ENCODE data around the gene PTRH2.

The PTRH2 gene

DNA sequence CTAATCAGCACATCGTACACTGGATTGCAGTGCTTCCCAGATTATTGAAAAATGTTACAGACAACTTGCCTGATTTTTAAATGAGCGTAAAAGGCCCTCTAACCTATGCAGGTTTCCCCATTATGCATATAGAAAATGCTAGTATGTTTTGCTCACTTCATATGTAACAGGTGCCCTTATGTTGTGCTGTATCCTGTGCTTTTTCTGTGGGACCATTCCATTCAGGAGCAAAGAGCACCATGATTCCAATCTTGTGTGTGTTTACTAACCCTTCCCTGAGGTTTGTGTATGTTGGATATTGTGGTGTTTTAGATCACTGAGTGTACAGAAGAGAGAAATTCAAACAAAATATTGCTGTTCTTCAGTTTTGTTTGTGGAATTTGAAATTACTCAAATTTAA, 12.9 kb downstream of the PTRH2 start:
- H3K4me3 ChIP-seq (replicated peaks; ENCODE audit: low read depth, low read length) = no peak overlapping the region
- H3K27me3 ChIP-seq (replicated peaks; ENCODE audit: control insufficient read depth, insufficient read depth, low read length) = no peaks in the 10 kb centered on the region
- no peak for TF ChIP-seq CTCF (IDR thresholded peaks at IDR 0.05; ENCODE audit: insufficient read depth, low read length, poor library complexity, severe bottlenecking)
- H3K36me3 ChIP-seq (ENCODE audit: control insufficient read depth, insufficient read depth, low read length) = peaks cover 18% of the 10 kb centered on the region
- no peak for DNase-seq (ENCODE audit: extremely low read depth, insufficient read length)

GRCh38 chr17:59693582-59693981, 13.6 kb downstream of the PTRH2 start:
- peaks cover 17% of the 10 kb centered on the region for H3K36me3 ChIP-seq (ENCODE audit: control insufficient read depth, insufficient read depth, low read length)
- H3K4me3 ChIP-seq (replicated peaks; ENCODE audit: low read depth, low read length) = no peak overlapping the region
- TF ChIP-seq CTCF (IDR thresholded peaks at IDR 0.05; ENCODE audit: insufficient read depth, low read length, poor library complexity, severe bottlenecking) = no peak
- H3K27me3 ChIP-seq (replicated peaks; ENCODE audit: control insufficient read depth, insufficient read depth, low read length) = no peaks in the 10 kb centered on the region
- no peak for DNase-seq (ENCODE audit: extremely low read depth, insufficient read length)

DNA sequence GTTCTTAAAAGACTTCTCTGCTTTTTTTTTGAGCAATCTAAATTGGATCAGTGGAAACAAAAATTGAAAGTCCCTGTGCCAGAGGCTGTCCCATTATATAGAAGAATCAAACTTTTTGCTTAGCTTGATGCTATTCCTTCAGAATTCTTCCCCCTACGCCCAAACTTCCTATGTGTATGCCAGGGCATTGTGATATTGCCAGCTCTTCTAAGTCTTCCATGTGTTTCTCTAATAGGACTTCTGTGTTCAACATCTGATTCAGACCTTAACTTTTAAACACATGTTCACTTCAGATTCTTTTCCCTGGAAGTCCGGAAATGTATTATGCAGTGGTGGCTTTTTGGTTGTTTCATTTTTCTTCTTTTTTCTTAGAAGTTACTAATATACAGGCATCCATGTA, 18.7 kb downstream of the PTRH2 start:
- TF ChIP-seq CTCF (IDR thresholded peaks at IDR 0.05; ENCODE audit: insufficient read depth, low read length, poor library complexity, severe bottlenecking) = no peak
- no peak for DNase-seq (ENCODE audit: extremely low read depth, insufficient read length)
- H3K36me3 ChIP-seq (ENCODE audit: control insufficient read depth, insufficient read depth, low read length) = peaks cover 11% of the 10 kb centered on the region

GRCh38 chr17:59688008-59688407, 19.2 kb downstream of the PTRH2 start:
- TF ChIP-seq CTCF (IDR thresholded peaks at IDR 0.05; ENCODE audit: insufficient read depth, low read length, poor library complexity, severe bottlenecking) = no peak
- Histone ChIP-seq H3K4me3 (replicated peaks; ENCODE audit: low read depth, low read length) (no peak overlapping the region), H3K36me3 (ENCODE audit: control insufficient read depth, insufficient read depth, low read length) (peaks cover 9% of the 10 kb centered on the region), H3K27me3 (replicated peaks; ENCODE audit: control insufficient read depth, insufficient read depth, low read length) (no peaks in the 10 kb centered on the region)
- DNase-seq (ENCODE audit: extremely low read depth, insufficient read length) = no peak

More for the DNA sequence above, 18.7 kb downstream of the PTRH2 start:
- Histone ChIP-seq H3K4me3 (replicated peaks; ENCODE audit: low read depth, low read length) (no peak overlapping the region), H3K27me3 (replicated peaks; ENCODE audit: control insufficient read depth, insufficient read depth, low read length) (no peaks in the 10 kb centered on the region)

DNA sequence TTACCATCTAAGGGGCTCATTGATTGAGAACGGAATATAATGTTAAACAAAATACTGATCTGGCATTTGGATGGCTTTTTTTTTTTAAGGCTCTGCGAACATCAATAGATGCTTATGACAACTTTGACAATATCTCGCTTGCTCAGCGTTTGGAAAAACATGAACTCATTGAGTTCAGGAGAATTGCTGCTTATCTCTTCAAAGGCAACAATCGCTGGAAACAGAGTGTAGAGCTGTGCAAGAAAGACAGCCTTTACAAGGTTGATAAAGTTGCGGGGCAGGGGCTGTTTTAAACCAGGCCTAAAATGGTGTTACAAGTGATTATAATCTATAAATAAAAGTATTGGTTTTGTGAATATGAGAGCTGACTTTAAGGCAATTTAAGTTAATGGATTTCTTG, 22.3 kb downstream of the PTRH2 start:
- Histone ChIP-seq H3K36me3 (ENCODE audit: control insufficient read depth, insufficient read depth, low read length) (peaks cover 13% of the 10 kb centered on the region), H3K27me3 (replicated peaks; ENCODE audit: control insufficient read depth, insufficient read depth, low read length) (no peaks in the 10 kb centered on the region), H3K4me3 (replicated peaks; ENCODE audit: low read depth, low read length) (no peak overlapping the region)
- TF ChIP-seq CTCF (IDR thresholded peaks at IDR 0.05; ENCODE audit: insufficient read depth, low read length, poor library complexity, severe bottlenecking) = no peak
- DNase-seq (ENCODE audit: extremely low read depth, insufficient read length) = no peak

DNA sequence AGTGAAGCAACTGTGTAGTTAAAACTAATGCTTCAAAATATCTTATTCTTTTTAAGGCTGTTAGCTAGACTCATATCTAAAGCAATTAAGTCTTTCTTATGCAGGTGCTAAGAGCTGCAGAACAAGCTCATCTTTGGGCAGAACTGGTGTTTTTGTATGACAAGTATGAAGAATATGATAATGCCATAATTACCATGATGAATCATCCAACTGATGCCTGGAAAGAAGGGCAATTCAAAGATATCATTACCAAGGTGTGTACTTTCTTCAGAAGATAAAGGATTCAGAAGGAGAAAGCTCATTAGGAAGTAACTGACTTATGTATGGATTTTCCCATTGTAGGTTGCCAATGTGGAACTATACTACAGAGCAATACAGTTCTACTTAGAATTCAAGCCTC, 23.9 kb downstream of the PTRH2 start:
- H3K27me3 ChIP-seq (replicated peaks; ENCODE audit: control insufficient read depth, insufficient read depth, low read length) = no peaks in the 10 kb centered on the region
- TF ChIP-seq CTCF (IDR thresholded peaks at IDR 0.05; ENCODE audit: insufficient read depth, low read length, poor library complexity, severe bottlenecking) = no peak
- DNase-seq (ENCODE audit: extremely low read depth, insufficient read length) = no peak
- H3K36me3 ChIP-seq (ENCODE audit: control insufficient read depth, insufficient read depth, low read length) = peaks cover 15% of the 10 kb centered on the region
- no peak overlapping the region for H3K4me3 ChIP-seq (replicated peaks; ENCODE audit: low read depth, low read length)

All from GM06990 (cell line).